NCI-H2171 (cell line): Measurements from ENCODE around the gene C11orf42.
"Not testable (repeated sequence)": the region's sequence is repeated elsewhere in the genome, so short reads cannot be mapped to it uniquely, and the experiment has no call there.

ENCODE experiments used
- DNase-seq: peaks from one replicate; lab custom pipeline; 2025; lab: John Stamatoyannopoulos, UW

Gene C11orf42

GRCh38 chr11:6223854-6224253 lies 18.5 kb downstream of the C11orf42 start:
- DNase-seq = no peak

DNA sequence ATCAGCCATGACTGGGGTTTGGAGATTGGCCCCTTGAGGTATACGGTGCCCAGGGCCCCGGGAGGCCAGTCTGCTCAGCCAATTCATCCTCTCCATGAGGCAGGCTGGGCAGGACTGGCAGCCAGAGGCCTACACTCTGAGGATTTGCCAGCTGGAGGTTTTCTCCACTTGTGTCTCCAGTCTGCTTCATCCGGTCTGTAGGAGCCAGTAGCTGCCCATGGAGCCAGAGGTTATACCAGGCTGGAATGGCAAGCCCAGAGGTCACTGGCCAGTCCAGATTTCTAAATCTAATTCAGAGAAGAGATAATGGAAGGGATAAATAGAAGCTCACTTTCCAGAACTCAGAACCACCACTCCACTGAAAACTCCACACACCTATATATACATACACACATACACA lies 19.1 kb downstream of the C11orf42 start:
- DNase-seq = no peak

DNA sequence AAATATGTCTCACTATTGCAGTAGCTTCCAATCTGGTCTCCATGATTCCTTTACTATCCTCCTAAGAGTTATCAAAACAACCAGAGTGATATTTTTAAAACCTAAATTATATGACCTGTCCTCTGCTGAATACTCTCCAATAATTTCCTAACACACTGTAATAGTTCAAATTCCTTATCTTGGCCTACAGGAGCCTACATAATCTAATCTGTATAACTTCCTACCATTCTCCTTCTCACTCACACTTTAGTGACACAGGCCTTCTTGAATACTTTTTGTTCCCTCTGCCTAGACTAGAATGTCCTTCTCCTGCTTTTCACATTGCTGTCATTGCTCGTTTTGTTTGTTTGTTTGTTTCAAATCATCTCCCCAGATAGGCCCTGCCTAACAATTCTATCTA lies 19.7 kb downstream of the C11orf42 start:
- DNase-seq = no peak

- no peak for DNase-seq
These were observed 20.5 kb downstream of the C11orf42 start for GRCh38 chr11:6225896-6226295.

- no peak for DNase-seq
These were observed 23.2 kb downstream of the C11orf42 start for GRCh38 chr11:6228520-6228919.

DNA sequence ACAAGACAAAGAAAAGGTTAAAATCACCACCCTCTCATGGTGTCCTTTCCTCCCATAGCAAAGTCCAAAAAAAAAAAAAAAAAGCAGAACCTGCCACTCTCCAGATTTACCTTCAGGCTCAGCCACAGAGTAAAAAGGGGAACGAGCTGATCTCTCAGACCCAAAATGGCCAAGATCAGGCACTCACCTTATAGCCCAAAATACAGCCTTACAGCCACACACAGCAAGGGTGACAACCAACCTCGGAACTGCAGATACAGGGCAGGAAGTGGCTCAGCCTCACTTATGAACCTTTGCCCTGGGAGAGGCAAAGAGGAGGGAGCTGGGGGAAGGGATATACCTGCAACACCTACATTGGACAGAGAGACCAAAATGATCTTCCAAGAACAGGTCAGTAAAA lies 24.6 kb downstream of the C11orf42 start:
- no peak for DNase-seq

DNA sequence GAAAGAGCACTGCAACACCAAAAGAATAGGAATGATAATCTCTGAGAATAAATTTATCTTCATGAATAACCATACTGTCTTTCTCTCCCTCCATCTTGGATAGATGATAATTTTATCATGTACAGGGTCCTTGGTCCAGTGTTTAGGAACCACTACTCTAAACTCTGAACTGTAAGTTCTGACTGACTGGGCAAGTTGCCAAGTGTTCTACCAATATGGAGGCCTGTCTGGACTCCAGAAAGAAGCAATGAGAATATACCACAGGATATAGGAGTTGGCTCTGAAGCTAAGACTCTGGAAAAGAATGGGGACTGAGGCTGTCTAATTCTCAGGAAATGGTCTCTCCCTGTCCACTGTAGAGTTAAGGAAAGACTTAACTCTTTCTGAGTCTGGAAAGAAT lies 27.5 kb downstream of the C11orf42 start:
- no peak for DNase-seq

DNA sequence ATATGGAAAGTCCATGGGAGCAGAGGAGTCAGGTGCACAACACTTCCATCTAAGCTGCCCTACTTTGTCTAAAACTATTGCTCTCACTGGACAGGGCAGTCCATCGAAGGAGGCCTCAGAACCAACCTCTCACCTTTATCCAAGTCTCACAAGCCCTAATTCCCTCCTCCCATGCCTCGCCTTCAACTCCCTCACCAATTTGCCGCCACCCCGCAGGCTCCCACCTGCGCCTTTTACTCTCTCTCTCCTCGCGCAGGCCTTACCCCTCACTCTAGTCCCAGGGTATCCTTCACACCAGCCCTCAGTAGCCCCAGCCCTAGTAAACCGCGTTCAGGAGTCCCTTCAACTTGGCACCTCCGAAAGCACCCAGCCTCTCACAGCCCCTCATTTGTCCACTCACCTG lies 28.6 kb downstream of the C11orf42 start:
- no peak for DNase-seq

DNA sequence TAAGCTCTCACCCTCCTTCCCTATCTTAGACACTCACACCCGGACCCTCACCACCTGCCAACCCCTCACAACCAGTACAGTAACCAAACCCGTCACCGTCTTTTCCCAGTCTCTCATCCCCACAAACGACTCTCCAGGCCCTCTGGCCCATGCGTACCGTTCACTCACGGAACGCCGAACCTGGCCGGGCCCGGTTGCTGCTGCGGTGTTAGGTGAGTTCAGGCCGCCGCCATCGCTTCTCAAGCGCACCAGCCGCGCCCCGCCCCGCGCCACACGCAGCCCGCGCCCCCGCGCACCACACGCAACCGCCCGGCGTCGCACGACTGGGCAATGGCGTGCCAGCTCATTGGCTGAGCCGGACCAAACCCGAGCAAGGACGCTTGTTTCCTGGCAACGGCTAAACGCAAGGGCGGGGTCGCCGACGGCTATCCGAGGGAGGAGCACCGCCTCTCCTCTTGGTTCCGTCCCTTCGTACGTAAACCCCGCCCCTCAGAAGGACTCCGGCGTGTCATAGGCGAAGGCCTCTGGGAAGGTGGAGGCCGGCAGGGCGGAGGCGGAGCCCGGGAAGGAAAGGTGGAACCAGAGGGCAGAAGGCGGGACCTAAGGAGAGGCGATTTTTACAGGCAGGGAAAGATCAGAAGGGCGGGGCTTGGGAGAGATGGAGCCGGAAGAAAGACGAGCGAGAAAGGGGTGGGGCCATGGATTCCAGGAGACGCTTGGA lies 29.2 kb downstream of the C11orf42 start, which contains the start of gene FHIP1B:
Gene FHIP1B (minus strand): TSS at position 250 of the 721 bp plus-strand sequence. CDS start 10,120 bp downstream, outside the sequence.
- peak; percentile 93 for DNase-seq

DNA sequence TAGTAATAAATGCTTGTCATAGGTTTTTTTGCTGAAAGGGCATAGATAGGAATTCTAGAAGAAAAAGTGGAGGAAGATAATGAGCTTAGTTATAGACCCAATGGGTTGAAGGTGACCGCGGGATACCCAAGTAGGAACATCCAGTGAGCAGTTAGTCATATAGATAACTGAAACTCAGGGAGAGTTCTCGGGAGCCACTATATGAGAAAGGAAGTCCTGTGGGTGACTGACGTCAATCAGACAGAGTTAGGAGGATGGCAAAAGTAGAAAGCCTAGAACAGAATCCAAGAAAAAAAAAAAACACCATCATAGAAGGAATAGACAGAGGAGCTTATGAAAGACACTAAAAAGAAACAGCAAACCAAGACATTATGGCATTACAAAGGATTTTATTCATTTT lies 31.9 kb downstream of the C11orf42 start:
- no peak for DNase-seq

DNA sequence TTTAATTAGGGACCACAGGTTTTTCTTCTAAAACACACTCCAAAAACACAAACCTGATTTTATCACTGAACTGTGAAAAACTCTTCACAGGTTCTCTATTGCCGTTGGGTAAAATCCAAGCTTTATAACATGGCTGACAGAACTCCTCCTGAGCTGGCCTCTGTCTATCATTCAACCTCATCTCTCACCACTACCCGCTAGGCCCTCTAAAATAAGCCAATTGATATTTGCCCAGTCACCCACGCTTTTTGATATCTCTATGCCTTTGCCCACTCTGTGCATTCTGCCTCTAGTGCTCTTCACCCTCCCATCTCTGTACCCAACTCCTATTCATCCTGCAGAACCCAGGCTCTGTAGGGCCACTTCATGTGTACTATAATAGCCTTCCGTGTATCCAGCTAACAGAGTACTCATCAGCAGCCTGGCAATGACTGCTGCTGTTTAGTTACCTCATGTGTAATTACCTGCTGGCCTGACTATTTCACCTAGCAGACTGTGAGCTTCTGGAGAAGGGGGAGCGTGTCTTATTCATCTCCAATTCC lies 32.5 kb downstream of the C11orf42 start:
- DNase-seq = no peak

DNA sequence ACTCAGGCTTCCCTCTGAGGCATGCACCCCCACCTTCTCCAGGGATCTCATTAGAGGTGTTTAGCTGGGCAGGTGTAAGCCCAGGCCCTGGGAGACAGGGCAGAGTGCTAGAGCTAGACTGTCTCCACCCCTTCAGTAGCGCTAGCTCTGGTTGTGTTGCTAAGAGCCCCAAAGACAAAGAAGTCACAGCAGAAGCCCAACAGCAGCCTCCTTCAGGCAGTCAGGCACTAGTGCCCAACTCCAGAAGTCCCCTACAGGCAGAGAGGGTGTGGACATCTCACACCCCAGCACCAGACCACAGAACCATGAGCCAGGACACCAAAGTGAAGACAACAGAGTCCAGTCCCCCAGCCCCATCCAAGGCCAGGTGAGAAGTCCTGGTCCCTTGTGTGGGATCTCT lies 33.5 kb downstream of the C11orf42 start, which contains the start of gene CNGA4:
Gene CNGA4 (plus strand): TSS at position 188 of the 400 bp plus-strand sequence. CDS start 118 bp downstream, at position 306.
- DNase-seq = no peak

GRCh38 chr11:6240139-6240538 lies 34.8 kb downstream of the C11orf42 start:
- no peak for DNase-seq

GRCh38 chr11:6240781-6241180 lies 35.4 kb downstream of the C11orf42 start:
- DNase-seq = no peak

DNA sequence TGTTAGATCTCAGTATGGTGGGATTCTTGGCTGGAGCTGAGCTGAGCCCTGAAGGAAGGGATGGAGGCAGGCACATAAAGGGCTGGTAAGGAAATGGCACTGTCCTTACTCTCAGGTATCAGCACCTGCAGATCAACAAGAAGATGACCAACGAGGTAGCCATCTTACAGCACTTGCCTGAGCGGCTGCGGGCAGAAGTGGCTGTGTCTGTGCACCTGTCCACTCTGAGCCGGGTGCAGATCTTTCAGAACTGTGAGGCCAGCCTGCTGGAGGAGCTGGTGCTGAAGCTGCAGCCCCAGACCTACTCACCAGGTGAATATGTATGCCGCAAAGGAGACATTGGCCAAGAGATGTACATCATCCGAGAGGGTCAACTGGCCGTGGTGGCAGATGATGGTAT lies 36.0 kb downstream of the C11orf42 start:
- DNase-seq = no peak

- DNase-seq = no peak
These were observed 40.2 kb downstream of the C11orf42 start for GRCh38 chr11:6245536-6245935.

DNA sequence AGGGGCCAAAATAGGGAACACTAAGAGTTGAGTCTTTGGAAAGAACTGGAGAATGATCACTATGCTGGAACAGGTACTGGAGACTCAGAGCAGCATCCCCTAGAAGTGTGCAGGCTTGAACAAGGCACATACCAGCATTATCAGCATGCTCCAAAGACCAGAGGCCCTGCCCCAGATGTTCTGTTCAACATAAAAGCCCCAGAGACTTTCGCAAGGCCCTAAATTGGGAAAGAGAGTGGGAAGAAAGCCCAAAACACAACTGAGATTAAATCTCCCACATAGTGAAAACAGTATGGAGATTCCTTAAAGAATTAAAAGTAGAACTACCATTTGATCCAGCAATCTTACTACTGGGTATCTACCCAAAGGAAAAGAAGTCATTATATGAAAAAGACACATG lies 42.9 kb downstream of the C11orf42 start:
- no peak for DNase-seq

- DNase-seq = not testable (repeated sequence)
These were observed 43.5 kb downstream of the C11orf42 start for GRCh38 chr11:6248897-6249296.

DNA sequence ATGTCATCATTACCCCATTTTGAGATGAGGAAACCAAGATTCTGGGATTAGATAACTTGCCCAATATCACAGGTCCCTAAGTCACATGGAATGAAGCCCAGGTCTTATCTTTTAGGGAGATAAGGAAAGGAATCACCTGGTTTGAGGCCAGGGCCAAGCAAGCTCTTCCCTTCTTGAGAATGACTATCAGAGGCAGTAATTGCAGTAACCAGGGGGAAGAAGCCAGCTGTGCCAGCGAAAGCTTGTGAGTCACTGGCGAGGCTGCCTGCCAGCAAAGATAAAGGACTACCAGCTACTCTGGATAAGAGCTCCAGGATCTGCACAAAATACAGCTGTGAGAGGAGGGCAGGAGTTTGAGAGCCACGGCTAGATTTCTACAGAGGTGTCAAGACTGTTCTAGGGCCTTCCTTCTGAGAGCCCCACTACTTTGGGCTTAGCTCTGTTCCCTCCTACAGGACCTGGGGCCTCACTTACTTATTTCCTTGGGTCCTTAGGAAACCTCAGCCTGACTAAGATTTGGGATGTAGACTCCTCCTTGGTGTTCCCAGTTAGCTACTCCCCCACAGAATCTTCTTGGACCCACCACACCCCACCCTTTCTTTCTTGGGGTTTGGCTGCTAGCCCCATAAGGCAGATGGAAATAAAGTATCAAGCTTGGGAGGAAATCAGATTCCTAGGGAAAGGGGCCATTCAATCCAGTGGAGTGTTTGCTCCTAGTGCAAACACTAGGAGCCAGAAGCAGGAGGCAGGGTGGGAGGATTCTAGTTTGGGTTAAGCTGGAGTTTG lies 44.6 kb downstream of the C11orf42 start:
- no peak for DNase-seq

- DNase-seq = no peak
These were observed 45.9 kb downstream of the C11orf42 start for GRCh38 chr11:6251120-6251733.

DNA sequence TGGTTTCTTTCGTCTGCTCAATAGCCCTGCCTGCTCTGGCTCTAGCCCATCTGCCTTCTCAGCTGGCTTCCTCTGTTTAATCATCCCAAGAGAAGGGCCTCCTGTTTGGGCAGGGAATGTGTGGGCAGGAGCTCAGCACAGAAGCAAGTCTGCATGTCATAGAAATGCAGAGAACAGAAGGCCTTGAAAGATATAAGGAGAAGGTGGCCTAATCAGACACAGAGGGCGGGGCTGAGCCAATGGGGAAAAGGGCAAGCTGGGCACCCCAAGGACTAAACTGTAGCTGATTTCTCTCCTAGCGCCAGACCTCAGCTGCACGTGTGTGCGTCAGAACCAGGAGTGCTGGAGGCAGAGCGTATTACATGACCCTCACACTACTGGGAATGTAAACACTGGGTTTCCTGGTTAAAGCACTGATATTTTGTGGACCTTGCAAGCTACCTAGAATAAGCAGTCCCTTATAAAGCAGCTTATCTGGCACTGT lies 46.7 kb downstream of the C11orf42 start:
- DNase-seq = no peak

DNA sequence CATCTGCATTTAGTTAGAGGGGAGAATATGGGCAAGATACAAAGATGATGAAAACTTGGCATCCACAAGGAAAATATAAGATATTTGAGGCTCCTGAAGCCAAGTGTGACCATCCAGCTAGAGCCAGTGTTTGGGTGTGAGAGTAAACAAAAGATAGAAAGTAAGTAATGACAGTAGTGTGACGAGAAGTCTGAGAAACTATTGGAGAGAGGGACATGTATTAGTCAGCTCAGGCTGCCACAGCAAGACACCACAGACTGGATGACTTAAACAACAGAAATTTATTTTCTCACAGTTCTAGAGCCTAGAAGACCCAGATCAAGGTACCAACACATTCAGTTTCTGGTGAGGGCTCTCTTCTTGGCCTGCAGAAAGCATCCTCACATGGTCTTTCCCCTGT lies 47.8 kb downstream of the C11orf42 start:
- no peak for DNase-seq
